ENCODE measurements around the gene DLG2. TPM values are rescaled to one million over a fixed set of nuclear protein-coding genes. Genes with fewer than 3 reads are reported as not detected.
"Not testable (repeated sequence)": the region's sequence is repeated elsewhere in the genome, so short reads cannot be mapped to it uniquely, and the experiment has no call there.

Gene DLG2
- total RNA-seq, 1 donor from 2014 or later, result 2.1 TPM

- Mint-ChIP-seq H3K9me3 (no peaks in the 10 kb centered on the region), H3K4me3 (no peak overlapping the region), H3K27me3 (ENCODE audit: insufficient read depth) (no peaks in the 10 kb centered on the region), H3K27ac (no peak overlapping the region), H3K4me1 (ENCODE audit: low read depth) (no peaks in the 10 kb centered on the region), H3K36me3 (ENCODE audit: low read depth) (no peaks in the 10 kb centered on the region)
- no peak for DNase-seq (ENCODE audit: low spot score)
- intact Hi-C loops (cut with micrococcal nuclease), result no loop called here
These were observed 316.7 kb downstream of the DLG2 start for GRCh38 chr11:85310479-85310878.

GRCh38 chr11:85307366-85307765, 319.8 kb downstream of the DLG2 start:
- DNase-seq (ENCODE audit: low spot score), result no peak
- Mint-ChIP-seq H3K27me3 (ENCODE audit: insufficient read depth) (no peaks in the 10 kb centered on the region), H3K36me3 (ENCODE audit: low read depth) (no peaks in the 10 kb centered on the region), H3K4me3 (no peak overlapping the region), H3K27ac (no peak overlapping the region), H3K4me1 (ENCODE audit: low read depth) (no peaks in the 10 kb centered on the region), H3K9me3 (no peaks in the 10 kb centered on the region)
- intact Hi-C loops (cut with micrococcal nuclease), result no loop called here

GRCh38 chr11:85301895-85302678, 325.1 kb downstream of the DLG2 start:
- no peaks in the 10 kb centered on the region for H3K36me3 Mint-ChIP-seq (ENCODE audit: low read depth)
- no peak overlapping the region for H3K4me3 Mint-ChIP-seq
- intact Hi-C loops (cut with micrococcal nuclease), result no loop called here
- no peak overlapping the region for H3K27ac Mint-ChIP-seq
- H3K4me1 Mint-ChIP-seq (ENCODE audit: low read depth), result no peaks in the 10 kb centered on the region
- no peak for DNase-seq (ENCODE audit: low spot score)
- H3K9me3 Mint-ChIP-seq, result no peaks in the 10 kb centered on the region
- no peaks in the 10 kb centered on the region for H3K27me3 Mint-ChIP-seq (ENCODE audit: insufficient read depth)

GRCh38 chr11:85299258-85299942, 327.7 kb downstream of the DLG2 start:
- no peaks in the 10 kb centered on the region for H3K36me3 Mint-ChIP-seq (ENCODE audit: low read depth)
- no peaks in the 10 kb centered on the region for H3K4me1 Mint-ChIP-seq (ENCODE audit: low read depth)
- no peaks in the 10 kb centered on the region for H3K9me3 Mint-ChIP-seq
- H3K27me3 Mint-ChIP-seq (ENCODE audit: insufficient read depth), result no peaks in the 10 kb centered on the region
- intact Hi-C loops (cut with micrococcal nuclease), result no loop called here
- no peak for DNase-seq (ENCODE audit: low spot score)
- H3K27ac Mint-ChIP-seq, result no peak overlapping the region
- H3K4me3 Mint-ChIP-seq, result no peak overlapping the region

- Mint-ChIP-seq H3K27ac (no peak overlapping the region), H3K4me1 (ENCODE audit: low read depth) (no peaks in the 10 kb centered on the region), H3K36me3 (ENCODE audit: low read depth) (no peaks in the 10 kb centered on the region), H3K4me3 (no peak overlapping the region), H3K9me3 (no peaks in the 10 kb centered on the region), H3K27me3 (ENCODE audit: insufficient read depth) (no peaks in the 10 kb centered on the region)
- DNase-seq (ENCODE audit: low spot score), result no peak
- intact Hi-C loops (cut with micrococcal nuclease), result no loop called here
These were observed 331.4 kb downstream of the DLG2 start for GRCh38 chr11:85295694-85296271.

- DNase-seq (ENCODE audit: low spot score), result no peak
- intact Hi-C loops (cut with micrococcal nuclease), result no loop called here
- Mint-ChIP-seq H3K4me3 (no peak overlapping the region), H3K27ac (no peak overlapping the region), H3K4me1 (ENCODE audit: low read depth) (no peaks in the 10 kb centered on the region), H3K36me3 (ENCODE audit: low read depth) (no peaks in the 10 kb centered on the region), H3K9me3 (no peaks in the 10 kb centered on the region), H3K27me3 (ENCODE audit: insufficient read depth) (no peaks in the 10 kb centered on the region)
These were observed 345.6 kb downstream of the DLG2 start for GRCh38 chr11:85281550-85281949.

GRCh38 chr11:85279267-85279666, 347.9 kb downstream of the DLG2 start:
- H3K36me3 Mint-ChIP-seq (ENCODE audit: low read depth), result no peaks in the 10 kb centered on the region
- no peak for DNase-seq (ENCODE audit: low spot score)
- H3K4me1 Mint-ChIP-seq (ENCODE audit: low read depth), result no peaks in the 10 kb centered on the region
- no peak overlapping the region for H3K27ac Mint-ChIP-seq
- intact Hi-C loops (cut with micrococcal nuclease), result no loop called here
- no peak overlapping the region for H3K4me3 Mint-ChIP-seq
- H3K9me3 Mint-ChIP-seq, result no peaks in the 10 kb centered on the region
- no peaks in the 10 kb centered on the region for H3K27me3 Mint-ChIP-seq (ENCODE audit: insufficient read depth)

- no peaks in the 10 kb centered on the region for H3K9me3 Mint-ChIP-seq
- no peaks in the 10 kb centered on the region for H3K4me1 Mint-ChIP-seq (ENCODE audit: low read depth)
- intact Hi-C loops (cut with micrococcal nuclease), result no loop called here
- H3K27ac Mint-ChIP-seq, result no peak overlapping the region
- no peak overlapping the region for H3K4me3 Mint-ChIP-seq
- H3K27me3 Mint-ChIP-seq (ENCODE audit: insufficient read depth), result no peaks in the 10 kb centered on the region
- DNase-seq (ENCODE audit: low spot score), result no peak
- no peaks in the 10 kb centered on the region for H3K36me3 Mint-ChIP-seq (ENCODE audit: low read depth)
These were observed 349.5 kb downstream of the DLG2 start for GRCh38 chr11:85277693-85278092.

- peaks cover 4% of the 10 kb centered on the region for H3K9me3 Mint-ChIP-seq
- H3K27me3 Mint-ChIP-seq (ENCODE audit: insufficient read depth), result no peaks in the 10 kb centered on the region
- no peaks in the 10 kb centered on the region for H3K4me1 Mint-ChIP-seq (ENCODE audit: low read depth)
- DNase-seq (ENCODE audit: low spot score), result no peak
- no peaks in the 10 kb centered on the region for H3K36me3 Mint-ChIP-seq (ENCODE audit: low read depth)
- intact Hi-C loops (cut with micrococcal nuclease), result no loop called here
- H3K4me3 Mint-ChIP-seq, result no peak overlapping the region
- no peak overlapping the region for H3K27ac Mint-ChIP-seq
These were observed 350.8 kb downstream of the DLG2 start for GRCh38 chr11:85276332-85276731.

GRCh38 chr11:85270315-85270714, 356.8 kb downstream of the DLG2 start:
- H3K27me3 Mint-ChIP-seq (ENCODE audit: insufficient read depth); H3K4me3 Mint-ChIP-seq; H3K27ac Mint-ChIP-seq; H3K4me1 Mint-ChIP-seq (ENCODE audit: low read depth); H3K36me3 Mint-ChIP-seq (ENCODE audit: low read depth); DNase-seq (ENCODE audit: low spot score); intact Hi-C loops (cut with micrococcal nuclease): not testable (repeated sequence)
- H3K9me3 Mint-ChIP-seq, result peaks cover 11% of the 10 kb centered on the region

GRCh38 chr11:85269109-85269508, 358.0 kb downstream of the DLG2 start:
- Mint-ChIP-seq H3K9me3 (peaks cover 11% of the 10 kb centered on the region), H3K4me3 (no peak overlapping the region), H3K4me1 (ENCODE audit: low read depth) (no peaks in the 10 kb centered on the region), H3K27me3 (ENCODE audit: insufficient read depth) (no peaks in the 10 kb centered on the region), H3K36me3 (ENCODE audit: low read depth) (no peaks in the 10 kb centered on the region), H3K27ac (no peak overlapping the region)
- intact Hi-C loops (cut with micrococcal nuclease), result no loop called here
- DNase-seq (ENCODE audit: low spot score), result no peak

GRCh38 chr11:85266646-85267045, 360.5 kb downstream of the DLG2 start:
- Mint-ChIP-seq H3K27me3 (ENCODE audit: insufficient read depth) (no peaks in the 10 kb centered on the region), H3K27ac (no peak overlapping the region), H3K36me3 (ENCODE audit: low read depth) (no peaks in the 10 kb centered on the region), H3K4me3 (no peak overlapping the region), H3K9me3 (peaks cover 7% of the 10 kb centered on the region), H3K4me1 (ENCODE audit: low read depth) (no peaks in the 10 kb centered on the region)
- intact Hi-C loops (cut with micrococcal nuclease), result no loop called here
- DNase-seq (ENCODE audit: low spot score), result no peak

GRCh38 chr11:85263328-85263727, 363.8 kb downstream of the DLG2 start:
- H3K4me3 Mint-ChIP-seq, result no peak overlapping the region
- DNase-seq (ENCODE audit: low spot score), result no peak
- H3K27me3 Mint-ChIP-seq (ENCODE audit: insufficient read depth), result no peaks in the 10 kb centered on the region
- H3K36me3 Mint-ChIP-seq (ENCODE audit: low read depth), result no peaks in the 10 kb centered on the region
- H3K4me1 Mint-ChIP-seq (ENCODE audit: low read depth), result no peaks in the 10 kb centered on the region
- H3K9me3 Mint-ChIP-seq, result no peaks in the 10 kb centered on the region
- intact Hi-C loops (cut with micrococcal nuclease), result loop anchor here (5.0 kb wide), 1 partner anchor 1119 kb away; no protein-coding TSS in a partner anchor
- no peak overlapping the region for H3K27ac Mint-ChIP-seq
